GM23338 (cell line): Measurements from ENCODE around the gene TAS2R42. TPM values are rescaled to one million over a fixed set of nuclear protein-coding genes. Genes with fewer than 3 reads are reported as not detected.

ENCODE experiments used
- ATAC-seq: fragments of 200-7000 bp; cut with Tn5 transposase; 3 replicates; pipeline ENCODE4 v1.9.1; 2020
- DNase-seq: peaks from one replicate; pipeline ENCODE4 v3.0.0-alpha.2; 2015; ENCODE audit warnings: low spot score
- H2AFZ ChIP-seq: fragments of 200-600 bp; sonication (generic); 2 replicates; pipeline ENCODE4 v1.8.0; 2016; ENCODE audit warnings: antibody characterized with exemption, mild to moderate bottlenecking, moderate library complexity
- H3F3A ChIP-seq: fragments of 200-600 bp; sonication (generic); replicated peaks from 2 replicates; pipeline ENCODE4 v1.8.0; 2017; ENCODE audit warnings: antibody characterized with exemption, mixed run types, low read depth
- H3K27ac ChIP-seq: fragments of 200-600 bp; sonication (generic); 2 replicates; pipeline ENCODE4 v1.6.1; 2016; ENCODE audit warnings: low read depth
- H3K27me3 ChIP-seq: fragments of 200-600 bp; sonication (generic); 2 replicates; pipeline ENCODE4 v1.8.0; 2016; ENCODE audit warnings: mild to moderate bottlenecking, mixed run types, moderate library complexity; ENCODE audit not compliant: insufficient read depth
- H3K36me3 ChIP-seq: fragments of 200-600 bp; sonication (generic); 2 replicates; pipeline ENCODE4 v1.8.0; 2016; ENCODE audit warnings: mild to moderate bottlenecking; ENCODE audit not compliant: insufficient read depth
- H3K4me1 ChIP-seq: fragments of 200-600 bp; sonication (generic); 2 replicates; pipeline ENCODE4 v1.8.0; 2016; ENCODE audit warnings: mild to moderate bottlenecking, moderate library complexity; ENCODE audit not compliant: insufficient read depth
- H3K4me2 ChIP-seq: fragments of 200-600 bp; sonication (generic); 2 replicates; pipeline ENCODE4 v1.7.1; 2017; ENCODE audit warnings: mixed run types
- H3K4me3 ChIP-seq: fragments of 200-600 bp; sonication (generic); 2 replicates; pipeline ENCODE4 v1.6.1; 2016; ENCODE audit warnings: mixed run types
- H3K79me2 ChIP-seq: fragments of 200-600 bp; sonication (generic); replicated peaks from 2 replicates; pipeline ENCODE4 v1.8.0; 2017; ENCODE audit warnings: mild to moderate bottlenecking; ENCODE audit not compliant: insufficient read depth
- H3K9me2 ChIP-seq: fragments of 200-600 bp; sonication (generic); 2 replicates; pipeline ENCODE4 v1.8.0; 2017; ENCODE audit not compliant: insufficient read depth
- H4K20me1 ChIP-seq: fragments of 200-600 bp; sonication (generic); replicated peaks from 2 replicates; pipeline ENCODE4 v1.8.0; 2017; ENCODE audit warnings: mild to moderate bottlenecking; ENCODE audit not compliant: insufficient read depth
- H3K27ac Mint-ChIP-seq: 2 replicates; pipeline ENCODE4 v1.8.0; 2020; ENCODE audit warnings: inconsistent platforms, mild to moderate bottlenecking, moderate library complexity, mixed read lengths
- H3K27me3 Mint-ChIP-seq: 3 replicates; pipeline ENCODE4 v1.8.0; 2022; ENCODE audit warnings: low read depth, mild to moderate bottlenecking, moderate library complexity, mixed read lengths, inconsistent platforms; ENCODE audit not compliant: insufficient read depth, poor library complexity
- H3K36me3 Mint-ChIP-seq: 3 replicates; pipeline ENCODE4 v1.8.0; 2021; ENCODE audit warnings: low read depth, mild to moderate bottlenecking, inconsistent platforms, moderate library complexity, mixed read lengths
- H3K4me1 Mint-ChIP-seq: 3 replicates; pipeline ENCODE4 v1.8.0; 2020; ENCODE audit warnings: mild to moderate bottlenecking, inconsistent platforms, mixed read lengths
- H3K4me3 Mint-ChIP-seq: 3 replicates; pipeline ENCODE4 v1.8.0; 2021; ENCODE audit warnings: moderate library complexity, mild to moderate bottlenecking, inconsistent platforms, mixed read lengths
- H3K9me3 Mint-ChIP-seq: 3 replicates; pipeline ENCODE4 v1.8.0; 2020; ENCODE audit warnings: moderate library complexity, mild to moderate bottlenecking, inconsistent platforms, mixed read lengths
- CREB1 ChIP-seq: fragments of 250-450 bp; sonication (Bioruptor Pico); IDR thresholded peaks from 2 replicates; pipeline ENCODE4 v1.5.0; 2020; ENCODE audit warnings: low read depth, mild to moderate bottlenecking, moderate library complexity
- EZH2phosphoT487 ChIP-seq: fragments of 200-600 bp; sonication (generic); IDR thresholded peaks from one replicate; pipeline ENCODE4 v1.8.1; 2018; ENCODE audit warnings: antibody characterized with exemption; ENCODE audit not compliant: unreplicated experiment
- NANOG ChIP-seq: IDR thresholded peaks from 2 replicates; pipeline ENCODE4 v1.6.1; 2016; ENCODE audit warnings: antibody characterized with exemption, borderline replicate concordance
- STAT1 ChIP-seq: IDR thresholded peaks from one replicate; pipeline ENCODE4 v1.6.1; 2016; ENCODE audit warnings: antibody characterized with exemption; ENCODE audit not compliant: unreplicated experiment
- ZNF114 ChIP-seq: fragments of 250-450 bp; sonication (Bioruptor Pico); IDR thresholded peaks from 2 replicates; pipeline ENCODE4 v1.5.0; 2020; ENCODE audit warnings: mild to moderate bottlenecking, moderate library complexity
- ZNF331 ChIP-seq: fragments of 250-450 bp; sonication (Bioruptor Pico); IDR thresholded peaks from 2 replicates; pipeline ENCODE4 v1.5.0; 2020; ENCODE audit warnings: low read depth, mild to moderate bottlenecking, moderate library complexity
- ZNF462 ChIP-seq: fragments of 250-450 bp; sonication (Bioruptor Pico); IDR thresholded peaks from 2 replicates; pipeline ENCODE4 v1.5.0; 2020; ENCODE audit warnings: mild to moderate bottlenecking, moderate library complexity
- polyA plus RNA-seq: library from polyadenylated mRNA; unstranded; fragments of >200 nt; fragmentation: Nextera tagmentation; extraction: Ambion mirVana; gene quantifications from 2 replicates; pipeline ENCODE4 v1.2.1, GENCODE V29; 2016
- total RNA-seq: library from RNA; depleted of rRNA; stranded (reverse); fragments of >200 nt; shearing (Covaris generic); gene quantifications from 2 replicates; pipeline ENCODE4 v1.2.3, GENCODE V29; 2014

The TAS2R42 gene
- total and polyA plus RNA-seq, 2 experiments from 2014 or later, result 0.38 TPM; not detected in 1

GRCh38 chr12:11182529-11182928 is 4.2 kb downstream of the TAS2R42 start:
- peaks cover 2% of the 10 kb centered on the region; the same call in 2 of the 3 replicates for H3K4me1 Mint-ChIP-seq
- Histone ChIP-seq H3K9me2 (no peaks in the 10 kb centered on the region), H3K27ac (no peak overlapping the region), H2AFZ (no peak overlapping the region), H4K20me1 (no peaks in the 10 kb centered on the region), H3K27me3 (no peaks in the 10 kb centered on the region), H3K4me2 (no peak overlapping the region), H3K4me1 (no peaks in the 10 kb centered on the region), H3K79me2 (no peaks in the 10 kb centered on the region), H3F3A (no peaks in the 10 kb centered on the region), H3K4me3 (no peak overlapping the region), H3K36me3 (no peaks in the 10 kb centered on the region)
- H3K27me3 Mint-ChIP-seq, result peaks cover 1% of the 10 kb centered on the region
- ATAC-seq, result no peak
- H3K4me3 Mint-ChIP-seq, result no peak overlapping the region
- no peak for DNase-seq
- no peaks in the 10 kb centered on the region for H3K9me3 Mint-ChIP-seq
- H3K27ac Mint-ChIP-seq, result no peak overlapping the region
- no peaks in the 10 kb centered on the region for H3K36me3 Mint-ChIP-seq
- no peak for TF ChIP-seq ZNF462 (CRISPR knock-in tag)
- no peak for TF ChIP-seq EZH2phosphoT487
- no peak for TF ChIP-seq STAT1
- no peak for TF ChIP-seq NANOG
- no peak for TF ChIP-seq ZNF114 (CRISPR knock-in tag)

GRCh38 chr12:11178250-11178649 is 8.5 kb downstream of the TAS2R42 start:
- Mint-ChIP-seq H3K36me3 (no peaks in the 10 kb centered on the region), H3K9me3 (no peaks in the 10 kb centered on the region), H3K27me3 (no peaks in the 10 kb centered on the region), H3K27ac (no peak overlapping the region), H3K4me1 (peaks cover 6% of the 10 kb centered on the region), H3K4me3 (no peak overlapping the region)
- no peaks in the 10 kb centered on the region for H4K20me1 ChIP-seq
- no peak overlapping the region for H3K27ac ChIP-seq
- peaks cover 15% of the 10 kb centered on the region for H3K79me2 ChIP-seq
- no peak overlapping the region for H3K4me3 ChIP-seq
- ATAC-seq (no peak), DNase-seq (no peak)
- H3K9me2 ChIP-seq, result no peaks in the 10 kb centered on the region
- H3K27me3 ChIP-seq, result no peaks in the 10 kb centered on the region
- no peak overlapping the region for H3K4me2 ChIP-seq
- H3K4me1 ChIP-seq, result no peaks in the 10 kb centered on the region
- no peaks in the 10 kb centered on the region for H3K36me3 ChIP-seq
- H3F3A ChIP-seq, result no peaks in the 10 kb centered on the region
- H2AFZ ChIP-seq, result no peak overlapping the region
- no peak for TF ChIP-seq ZNF331
- no peak for TF ChIP-seq ZNF114 (CRISPR knock-in tag)
- no peak for TF ChIP-seq CREB1 (CRISPR knock-in tag)
- TF ChIP-seq ZNF462 (CRISPR knock-in tag), result no peak
